ENCODE data around the gene RPA1.

- TF ChIP-seq CTCF (conservative IDR thresholded peaks at IDR 0.05 in 1 of 2, IDR thresholded peaks at IDR 0.05 in 1 of 2; ENCODE audit: low read depth in 1 of 2, low read length in 2 of 2) (no peak), EZH2 (IDR thresholded peaks at IDR 0.05; ENCODE audit: low read length, missing control alignments) (no peak)
These were observed 46.5 kb upstream of the RPA1 start for GRCh38 chr17:1783271-1783670.
